Testis (tissue), 2 donors: Measurements from ENCODE around the gene TFF2.

Experiments
- POLR2A ChIP-seq: fragments of 450-650 bp; IDR thresholded peaks from one replicate; pipeline ENCODE4 v1.6.1; 2017; ENCODE audit warnings: antibody characterized with exemption, mild to moderate bottlenecking, moderate library complexity
- TF ChIP-seq, protein P1 (sequence below), 3 experiments: fragments of 450-650 bp in 2 of 3; fragments of 200-600 bp in 1 of 3; sonication (generic) in 1 of 3; IDR thresholded peaks; one replicate each; pipeline ENCODE4 v1.5.1; 2016 to 2019; ENCODE audit warnings: antibody characterized with exemption in 3 of 3, mild to moderate bottlenecking in 2 of 3, moderate library complexity in 1 of 3

DNA sequence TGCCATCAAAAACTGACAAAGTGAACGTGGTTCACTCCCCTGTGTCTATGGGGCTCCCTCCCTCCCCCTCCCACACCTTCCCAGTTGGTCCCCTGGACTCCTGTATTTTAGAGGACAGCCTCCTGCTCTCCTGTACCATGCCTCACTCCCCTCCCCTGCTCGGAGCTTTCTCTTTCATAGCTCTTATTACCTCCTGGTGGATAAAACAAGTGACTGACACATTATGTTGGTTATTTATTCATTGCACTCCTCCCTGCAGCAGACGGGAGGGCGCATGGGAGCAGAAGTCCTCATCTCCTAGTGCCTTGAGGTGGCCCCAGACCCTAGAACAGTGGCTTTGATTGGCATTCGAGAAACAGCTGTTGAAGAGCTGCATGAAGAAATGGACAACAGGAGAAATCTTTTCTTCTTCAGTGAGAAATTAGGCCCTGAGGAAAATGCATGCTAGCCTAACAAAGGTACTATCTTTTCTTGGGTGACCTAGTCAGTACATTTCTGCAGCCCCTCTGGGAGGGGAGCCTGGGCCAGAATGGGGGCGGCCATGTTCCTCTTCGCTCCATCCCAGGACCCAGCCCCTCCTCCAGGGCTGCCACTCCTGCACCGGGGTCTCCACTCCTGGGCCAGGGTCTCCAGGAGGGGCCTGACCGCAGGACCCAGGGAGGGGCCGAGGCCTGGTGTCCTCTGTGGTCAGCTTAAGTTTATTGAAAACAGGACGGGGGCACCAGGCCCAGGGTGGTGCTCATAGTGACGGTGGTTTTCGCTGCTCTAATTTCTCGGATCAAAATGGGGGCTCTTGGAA is 16.8 kb upstream of the TFF2 start:
- no peak for TF ChIP-seq POLR2A
- TF ChIP-seq, protein P1, sequence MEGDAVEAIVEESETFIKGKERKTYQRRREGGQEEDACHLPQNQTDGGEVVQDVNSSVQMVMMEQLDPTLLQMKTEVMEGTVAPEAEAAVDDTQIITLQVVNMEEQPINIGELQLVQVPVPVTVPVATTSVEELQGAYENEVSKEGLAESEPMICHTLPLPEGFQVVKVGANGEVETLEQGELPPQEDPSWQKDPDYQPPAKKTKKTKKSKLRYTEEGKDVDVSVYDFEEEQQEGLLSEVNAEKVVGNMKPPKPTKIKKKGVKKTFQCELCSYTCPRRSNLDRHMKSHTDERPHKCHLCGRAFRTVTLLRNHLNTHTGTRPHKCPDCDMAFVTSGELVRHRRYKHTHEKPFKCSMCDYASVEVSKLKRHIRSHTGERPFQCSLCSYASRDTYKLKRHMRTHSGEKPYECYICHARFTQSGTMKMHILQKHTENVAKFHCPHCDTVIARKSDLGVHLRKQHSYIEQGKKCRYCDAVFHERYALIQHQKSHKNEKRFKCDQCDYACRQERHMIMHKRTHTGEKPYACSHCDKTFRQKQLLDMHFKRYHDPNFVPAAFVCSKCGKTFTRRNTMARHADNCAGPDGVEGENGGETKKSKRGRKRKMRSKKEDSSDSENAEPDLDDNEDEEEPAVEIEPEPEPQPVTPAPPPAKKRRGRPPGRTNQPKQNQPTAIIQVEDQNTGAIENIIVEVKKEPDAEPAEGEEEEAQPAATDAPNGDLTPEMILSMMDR (IDR thresholded peaks at IDR 0.05): no peak
